ENCODE measurements around the gene KIFAP3.
A peak's percentile ranks its signal among the peaks of the same experiment; 100 is the strongest.
"Not testable (repeated sequence)": the region's sequence is repeated elsewhere in the genome, so short reads cannot be mapped to it uniquely, and the experiment has no call there.

Gene KIFAP3

DNA sequence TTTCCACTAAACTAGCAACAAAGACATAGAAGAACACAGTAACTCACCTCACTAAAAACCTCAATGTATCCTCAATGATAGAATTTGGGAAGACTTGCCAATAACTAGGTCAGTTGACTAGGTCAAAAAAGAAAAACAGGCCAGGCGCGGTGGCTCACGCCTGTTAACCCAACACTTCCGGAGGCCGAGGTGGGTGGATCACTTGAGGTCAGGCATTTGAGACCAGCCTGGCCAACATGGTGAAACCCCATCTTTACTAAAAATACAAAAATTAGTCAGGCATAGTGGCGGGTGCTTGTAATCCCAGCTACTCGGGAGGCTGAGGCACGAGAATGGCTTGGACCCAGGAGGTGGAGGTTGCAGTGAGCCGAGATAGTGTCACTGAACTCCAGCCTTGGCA, 156.3 kb downstream of the KIFAP3 start:
- not testable (repeated sequence) for DNase-seq

DNA sequence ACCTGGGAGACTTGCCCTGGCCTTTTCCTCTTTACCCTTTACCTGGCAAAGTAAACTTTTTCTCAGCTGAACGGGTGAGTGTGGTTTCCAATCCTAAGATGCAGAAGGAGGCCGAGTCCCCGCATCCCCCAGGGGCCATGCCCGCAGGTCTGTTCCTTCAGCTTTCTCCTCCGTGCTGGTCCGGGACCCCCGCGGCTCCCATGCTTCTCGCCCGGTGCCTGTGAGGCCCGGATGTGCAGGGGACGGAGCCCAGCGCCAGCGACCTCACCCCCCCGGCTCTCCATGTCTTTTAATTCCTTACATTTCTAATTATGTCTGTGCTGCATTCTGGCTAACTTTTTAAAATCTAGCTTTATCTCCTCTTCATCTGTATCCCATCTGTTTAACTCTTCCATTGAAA, 159.3 kb downstream of the KIFAP3 start:
- no peak for DNase-seq

DNA sequence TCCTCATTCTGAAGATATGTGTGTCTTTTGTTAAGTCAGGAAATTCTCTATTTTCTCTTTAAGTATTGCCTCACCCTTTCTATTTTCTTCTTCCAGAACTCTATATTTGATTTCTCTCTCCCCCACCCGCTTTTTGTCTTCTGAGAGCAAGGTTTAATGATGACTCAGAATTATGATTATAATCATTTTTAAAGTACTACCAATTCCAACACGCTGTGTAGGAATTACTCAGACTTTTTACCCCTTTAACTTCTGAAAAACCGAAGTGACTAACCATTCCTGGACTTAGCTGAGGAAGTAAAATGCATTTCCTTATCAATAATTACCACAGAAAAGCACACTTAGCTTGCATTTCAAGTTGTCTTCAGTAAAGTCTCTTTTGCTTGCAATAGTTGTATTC, 160.0 kb downstream of the KIFAP3 start:
- DNase-seq: no peak

DNA sequence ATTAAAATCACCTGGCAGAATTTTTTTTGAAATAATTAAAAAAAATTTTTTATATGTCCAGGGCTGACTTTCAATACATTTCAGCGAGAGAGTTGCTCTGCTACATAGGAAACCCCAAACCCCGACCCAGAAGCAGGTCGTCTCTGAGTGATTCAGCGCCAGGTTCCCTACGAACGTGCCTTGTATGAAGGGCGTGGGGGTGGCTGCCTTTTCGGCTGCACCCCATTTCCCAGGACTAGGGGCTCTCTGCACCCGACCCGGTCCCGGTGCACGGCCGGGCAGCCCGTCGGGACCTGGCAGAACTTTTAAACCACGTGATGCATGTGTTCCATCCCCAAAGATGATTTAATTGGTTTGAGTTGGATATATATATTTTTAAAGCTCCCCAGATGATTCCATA, 165.0 kb downstream of the KIFAP3 start:
- DNase-seq: no peak

DNA sequence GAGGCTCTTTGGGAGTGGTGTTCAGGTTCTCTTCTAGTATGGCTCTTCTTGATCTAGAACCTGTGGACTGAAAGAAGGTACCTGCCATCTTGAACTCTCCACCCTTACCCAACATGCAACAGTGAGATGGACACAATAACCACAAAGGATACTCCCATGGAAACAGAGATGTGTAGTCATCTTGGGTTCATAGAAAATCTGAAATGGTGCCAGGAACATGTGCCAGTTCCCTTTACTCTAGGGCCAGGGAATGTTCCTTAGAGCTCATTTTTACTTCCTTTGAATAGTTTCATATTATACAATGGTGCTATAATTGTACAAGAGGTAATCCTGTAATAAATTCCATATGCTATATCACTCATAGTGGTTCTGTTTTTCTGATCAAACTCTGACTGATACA, 167.6 kb downstream of the KIFAP3 start:
- no peak for DNase-seq

DNA sequence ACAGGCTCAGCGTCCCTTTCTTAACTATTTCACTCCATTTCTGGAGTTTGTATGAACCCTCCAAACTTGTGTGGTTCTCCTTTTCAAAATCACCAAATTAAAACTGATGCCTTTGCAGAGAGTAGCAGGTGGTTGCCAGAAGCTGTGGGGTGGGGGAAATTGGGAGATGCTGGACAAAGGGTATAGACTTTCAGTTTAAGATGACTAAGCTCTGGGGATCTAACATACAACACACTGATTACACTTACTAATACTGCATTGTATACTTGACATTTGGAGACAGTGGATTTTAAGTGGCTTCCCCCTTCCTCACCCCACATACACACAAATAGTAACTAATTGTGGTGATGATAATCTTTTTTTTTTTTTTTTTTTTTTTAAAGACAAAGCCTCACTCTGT, 169.7 kb downstream of the KIFAP3 start:
- DNase-seq: no peak

DNA sequence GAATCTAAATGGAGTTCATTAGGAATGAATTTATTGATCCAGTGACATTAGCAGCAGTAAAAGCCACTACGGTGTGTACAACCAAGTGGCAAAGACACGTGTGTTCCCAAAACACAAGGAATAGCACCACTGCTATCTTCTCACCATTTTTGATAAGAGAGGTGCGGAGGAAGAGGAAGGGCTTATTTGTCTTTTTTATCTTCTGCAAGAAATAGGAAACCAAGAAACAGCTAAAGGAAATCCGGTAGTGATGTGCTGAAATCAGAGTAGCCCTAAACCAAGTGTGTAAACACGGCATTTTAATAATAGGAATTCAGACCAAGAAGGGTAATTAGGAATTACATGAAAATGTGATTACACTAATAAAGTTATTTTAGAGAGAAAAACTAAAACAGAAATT, 171.7 kb downstream of the KIFAP3 start:
- no peak for DNase-seq

DNA sequence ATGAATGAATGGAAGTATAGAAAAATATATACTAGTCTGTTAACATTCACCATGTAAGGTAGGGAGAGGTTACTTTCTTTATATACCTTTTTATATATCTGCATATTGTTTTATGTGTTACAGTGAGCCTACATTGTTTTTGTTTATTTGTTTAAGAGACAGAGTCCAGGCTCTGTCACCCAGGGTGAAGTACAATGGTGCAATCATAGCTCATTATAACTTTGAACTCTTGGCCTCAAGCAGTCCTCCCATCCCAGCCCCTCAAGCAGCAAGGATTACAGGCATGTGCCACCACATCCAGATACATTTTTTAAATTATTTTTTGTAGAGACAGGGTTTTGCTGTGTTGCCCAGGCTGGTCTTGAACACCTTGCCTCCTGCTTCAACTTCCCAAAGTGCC, 173.4 kb downstream of the KIFAP3 start:
- DNase-seq: no peak

DNA sequence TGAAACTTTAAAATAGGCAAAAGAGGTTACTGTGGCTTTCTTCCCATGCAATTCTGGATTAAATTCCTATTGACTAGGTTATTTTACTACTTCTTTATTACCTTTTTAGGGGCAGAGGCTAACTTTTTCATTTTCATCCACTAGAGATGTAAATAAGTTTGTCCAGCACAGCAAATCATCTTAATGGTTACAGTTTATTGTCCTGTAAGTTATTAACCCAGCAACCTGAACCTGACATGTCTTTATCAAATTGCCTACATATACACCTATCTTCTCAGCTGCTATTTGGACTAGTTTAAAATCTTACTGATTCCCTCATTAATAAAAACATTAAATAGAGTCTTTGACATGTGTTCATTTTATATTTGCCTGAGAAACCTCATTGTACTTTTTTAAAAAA, 173.9 kb downstream of the KIFAP3 start:
- no peak for DNase-seq

DNA sequence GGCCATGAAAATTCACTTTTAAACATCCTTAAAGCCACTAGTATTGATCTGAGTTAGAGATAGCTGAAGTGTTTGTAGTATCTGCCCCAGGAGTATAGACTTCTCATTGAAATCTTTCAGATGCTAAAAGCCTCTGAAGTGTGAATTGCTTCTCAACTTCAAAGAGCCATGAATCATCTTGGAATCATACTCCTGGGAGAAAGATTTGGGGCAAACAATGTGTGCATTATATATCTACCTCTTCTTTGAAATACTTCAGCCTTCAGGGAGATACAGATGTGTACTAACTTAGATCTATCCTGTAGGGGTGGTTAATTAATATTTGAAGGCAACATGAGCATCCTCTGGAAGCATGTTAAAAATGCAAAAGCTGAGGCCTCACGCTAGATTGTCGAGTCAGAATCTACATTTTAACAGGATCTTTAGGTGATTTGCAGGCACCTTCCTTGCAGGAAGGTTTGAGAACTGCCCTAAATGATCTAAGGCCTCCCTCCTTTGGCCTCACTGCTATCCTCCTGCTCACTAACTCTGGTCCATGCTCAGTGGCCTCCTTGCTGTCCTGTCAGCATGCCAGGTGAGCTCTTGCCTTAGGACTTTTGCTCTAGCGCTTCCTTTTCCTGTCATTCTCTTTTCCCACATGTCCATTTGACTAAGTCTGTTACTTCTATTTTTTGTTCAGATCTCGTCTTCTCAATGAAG, 174.8 kb downstream of the KIFAP3 start:
- no peak for DNase-seq

DNA sequence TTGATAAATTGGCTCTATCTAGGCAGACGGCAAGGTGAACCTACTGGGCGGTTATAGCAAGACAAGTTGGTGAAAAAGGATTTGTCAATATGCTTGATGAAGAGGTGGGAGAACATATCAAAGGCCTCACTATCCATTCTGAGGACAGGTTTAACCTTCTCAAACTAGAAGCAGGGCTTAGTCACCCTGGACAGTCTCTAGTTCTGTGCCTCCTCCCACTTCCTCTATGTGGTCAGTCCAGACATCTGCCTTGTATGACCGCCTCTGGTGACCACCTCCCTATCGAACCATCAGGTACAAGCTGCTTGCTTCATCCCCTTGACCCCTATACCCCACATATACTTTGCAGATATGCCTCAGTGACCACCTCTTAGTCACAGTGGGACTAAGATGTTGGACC, 178.5 kb downstream of the KIFAP3 start:
- DNase-seq: no peak

DNA sequence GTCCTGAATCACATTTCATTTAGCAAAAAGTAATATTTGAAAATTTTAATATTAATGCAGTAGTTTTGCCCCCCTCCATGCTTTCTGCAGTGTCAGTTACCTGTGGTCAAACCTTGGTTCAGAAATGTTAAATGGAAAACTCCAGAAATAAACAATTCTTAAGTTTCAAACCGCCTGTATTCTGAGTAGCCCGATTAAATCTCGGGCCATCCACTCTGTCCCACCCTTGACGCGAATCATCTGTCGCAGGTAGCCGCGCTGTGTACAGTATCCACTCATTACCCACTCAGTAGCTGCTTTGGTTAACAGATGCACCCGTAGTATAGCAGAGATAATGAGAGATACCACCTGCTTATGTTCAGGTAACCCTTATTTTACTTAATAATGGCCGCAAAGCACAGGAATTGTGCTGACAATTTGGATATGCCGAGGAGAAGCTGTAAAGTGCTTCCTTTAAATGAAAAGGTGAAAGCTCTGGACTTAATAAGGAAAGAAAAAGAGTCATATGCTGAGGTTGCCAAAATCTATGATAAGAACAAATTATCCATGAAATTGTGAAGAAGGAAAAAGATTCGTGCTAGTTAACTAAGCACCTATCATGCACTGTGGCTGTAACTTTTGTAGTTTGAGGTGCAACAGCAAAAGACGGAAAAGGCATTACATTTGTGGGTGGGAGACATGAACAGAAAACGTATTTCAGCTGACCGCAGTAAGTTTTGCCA, 179.9 kb downstream of the KIFAP3 start:
- DNase-seq: no peak

DNA sequence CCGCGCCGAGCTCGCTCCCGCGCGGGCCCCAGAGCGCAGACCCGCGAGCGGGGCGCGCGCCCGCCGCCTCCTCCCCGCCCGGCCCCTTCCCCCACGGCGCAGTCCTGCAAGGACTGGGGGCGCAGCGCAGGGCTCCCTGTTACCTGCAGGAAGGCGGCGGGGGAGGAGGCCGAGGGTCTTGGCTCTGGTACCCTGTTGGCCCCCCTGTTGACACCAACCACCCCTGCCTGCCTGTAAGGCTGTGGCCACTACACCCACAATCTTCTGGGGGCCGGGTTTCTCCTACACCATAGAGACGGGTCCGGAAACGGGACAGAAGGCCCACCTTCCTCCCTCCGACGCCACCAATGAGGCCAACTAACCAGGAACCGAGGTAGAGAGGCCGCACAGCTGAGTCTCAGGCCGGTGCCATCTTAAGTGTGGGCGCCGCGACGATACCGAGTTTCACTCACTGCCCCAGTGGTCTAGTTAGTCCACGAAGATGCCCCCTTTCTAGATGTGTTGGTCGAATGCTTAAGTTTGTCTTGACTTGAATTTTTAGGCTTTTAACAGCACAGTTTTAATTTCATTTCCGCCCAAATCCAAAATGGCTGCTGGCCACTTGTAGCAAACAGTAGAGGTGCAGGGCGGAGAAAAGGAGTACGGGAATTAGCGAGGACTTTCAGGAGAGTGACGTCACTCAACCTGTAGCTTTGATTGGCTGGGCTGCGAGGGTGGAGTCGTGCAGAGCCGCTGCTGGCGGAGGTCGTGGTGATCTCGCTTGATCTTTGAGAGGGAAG, 180.7 kb downstream of the KIFAP3 start, which contains the start of gene SCYL3:
Gene SCYL3 (minus strand): TSS at position 252 of the 779 bp plus-strand sequence. CDS start 5,056 bp downstream, outside the sequence.
- peak; percentile 96 for DNase-seq

DNA sequence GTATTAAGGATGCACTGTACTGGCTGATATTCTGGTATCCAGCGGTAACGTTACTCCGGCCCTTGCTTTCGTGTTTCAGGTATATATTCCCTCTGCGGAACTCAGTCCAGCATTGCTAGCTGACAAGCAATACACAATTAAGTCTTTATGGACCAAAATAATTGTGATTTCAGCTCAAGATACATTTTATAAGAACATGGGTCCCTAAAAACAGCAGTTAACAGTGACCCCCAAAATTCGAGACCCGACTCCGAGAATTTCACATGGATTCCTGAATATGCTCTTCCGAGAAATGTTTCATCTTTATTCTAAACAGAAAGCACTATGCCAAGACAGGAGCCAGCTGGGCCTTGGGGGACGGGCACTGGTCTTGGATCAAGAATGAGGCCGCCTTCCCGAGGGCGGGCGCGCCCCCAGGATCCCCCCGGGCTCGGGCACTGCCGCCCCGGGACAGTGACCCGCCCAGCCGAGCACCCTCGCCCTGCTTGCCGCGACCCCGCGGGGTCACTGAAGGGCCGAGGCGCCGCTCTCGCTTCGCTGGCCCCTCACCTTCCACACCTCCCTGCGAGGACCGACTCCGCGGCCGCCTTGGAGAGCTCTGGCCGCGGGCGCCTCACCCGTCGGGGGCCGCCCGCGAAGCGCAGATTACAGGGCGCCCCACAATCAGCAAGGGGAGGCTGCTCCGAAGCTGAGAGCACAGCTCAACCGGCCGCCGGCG, 181.4 kb downstream of the KIFAP3 start:
- DNase-seq: no peak

DNA sequence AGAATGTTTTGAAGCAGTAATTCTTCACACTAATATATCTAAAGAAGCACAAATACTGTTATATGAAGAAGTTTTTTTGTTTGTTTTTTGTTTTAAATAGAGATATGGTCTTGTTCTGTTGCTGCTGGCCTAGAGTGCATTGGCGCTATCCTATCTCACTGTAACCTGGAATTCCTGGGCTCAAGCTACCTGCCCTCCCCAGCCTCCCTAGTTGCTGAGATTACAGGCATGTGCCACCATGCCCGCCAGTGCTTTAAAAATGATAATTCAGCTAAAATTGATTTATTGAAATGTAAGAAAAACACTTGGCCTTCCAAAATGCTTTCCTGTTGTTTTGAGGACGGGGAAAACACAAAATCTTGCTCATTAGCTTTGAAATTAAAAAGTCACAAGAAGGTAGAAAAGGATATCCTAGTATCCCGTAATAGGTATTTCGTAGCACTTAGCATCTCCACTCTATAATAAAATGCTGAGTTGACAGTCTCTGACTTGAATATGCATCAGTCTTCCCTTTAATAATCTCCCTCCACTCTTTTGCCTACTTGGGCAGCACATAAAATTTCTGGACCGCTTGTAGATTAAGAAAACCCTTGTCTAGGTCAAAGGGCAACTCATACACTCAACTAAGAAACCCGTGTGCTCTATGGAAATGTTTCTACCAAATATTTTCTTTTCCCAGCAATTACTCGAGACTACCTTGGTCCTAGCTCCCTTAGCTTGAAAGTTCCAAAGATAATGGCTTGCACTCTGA, 182.1 kb downstream of the KIFAP3 start:
- DNase-seq: no peak

DNA sequence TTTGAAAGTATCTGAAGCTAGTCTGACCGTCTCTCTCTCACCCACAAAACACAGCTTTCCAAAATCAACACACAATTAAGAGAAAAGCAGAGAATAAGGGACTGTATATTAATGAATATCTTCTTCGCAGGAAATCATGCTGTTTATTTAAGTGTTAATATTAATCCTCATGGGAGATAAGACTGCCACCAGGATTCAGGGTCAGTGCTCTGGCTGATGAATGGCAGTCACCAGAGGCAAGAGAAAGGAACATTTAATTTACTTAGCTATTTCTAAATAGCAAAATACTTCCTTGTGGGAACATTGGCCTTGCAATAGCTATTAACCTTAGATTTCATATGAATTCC, 183.0 kb downstream of the KIFAP3 start:
- no peak for DNase-seq

DNA sequence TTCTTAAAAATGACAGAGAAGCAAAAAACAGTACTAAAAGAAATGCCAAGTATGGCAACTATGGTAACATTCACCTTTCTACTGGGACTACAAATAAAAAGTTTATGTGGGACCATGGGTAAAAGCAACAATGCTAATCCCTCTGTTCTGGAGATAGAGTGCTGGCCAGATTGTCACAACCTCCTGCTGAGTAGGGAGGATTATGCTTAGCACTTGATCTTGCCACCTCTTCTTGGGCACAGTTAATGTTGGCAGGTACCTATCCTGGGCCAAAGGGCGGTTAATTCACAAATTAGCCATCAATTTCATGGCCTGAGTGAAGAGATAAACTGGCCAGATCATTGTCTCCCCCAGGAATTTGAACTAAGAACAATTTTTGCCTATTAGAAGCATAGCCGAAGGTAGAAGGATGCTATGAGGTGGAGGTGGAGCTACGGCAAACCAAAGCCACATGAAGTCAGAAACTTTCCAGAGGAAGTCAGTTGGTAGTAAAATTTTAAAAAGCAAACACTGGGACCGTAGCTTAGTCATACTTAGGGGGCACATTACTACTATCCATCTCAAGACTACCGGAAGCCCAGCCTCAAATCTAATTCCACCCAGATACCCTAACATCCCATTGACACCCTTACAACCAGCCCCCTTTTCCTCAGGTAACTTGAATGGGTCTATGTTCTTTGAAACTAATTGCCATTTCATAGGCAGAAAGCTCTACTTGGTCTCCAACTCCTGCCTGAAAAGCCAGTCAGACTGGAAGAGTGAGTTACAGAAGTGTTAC, 183.5 kb downstream of the KIFAP3 start:
- peak; percentile 68 for DNase-seq

DNA sequence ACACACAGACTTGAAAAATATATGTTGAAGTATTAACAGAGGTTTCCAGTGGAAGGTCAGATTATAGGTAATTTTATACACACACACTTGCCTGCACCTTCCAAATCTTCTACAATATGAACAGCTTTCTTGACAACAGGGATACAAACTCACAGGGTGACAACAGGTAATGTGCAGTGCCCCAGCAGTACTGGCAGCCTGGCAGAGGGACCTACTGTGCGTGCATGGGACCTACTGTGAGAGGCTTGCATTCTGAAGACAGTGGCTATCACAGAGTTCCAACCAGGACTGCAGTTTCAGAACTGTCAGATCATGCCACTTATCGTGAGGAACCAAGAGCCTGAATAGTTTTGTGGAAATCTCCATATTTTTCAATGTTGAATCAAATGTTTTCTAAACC, 184.6 kb downstream of the KIFAP3 start:
- no peak for DNase-seq

DNA sequence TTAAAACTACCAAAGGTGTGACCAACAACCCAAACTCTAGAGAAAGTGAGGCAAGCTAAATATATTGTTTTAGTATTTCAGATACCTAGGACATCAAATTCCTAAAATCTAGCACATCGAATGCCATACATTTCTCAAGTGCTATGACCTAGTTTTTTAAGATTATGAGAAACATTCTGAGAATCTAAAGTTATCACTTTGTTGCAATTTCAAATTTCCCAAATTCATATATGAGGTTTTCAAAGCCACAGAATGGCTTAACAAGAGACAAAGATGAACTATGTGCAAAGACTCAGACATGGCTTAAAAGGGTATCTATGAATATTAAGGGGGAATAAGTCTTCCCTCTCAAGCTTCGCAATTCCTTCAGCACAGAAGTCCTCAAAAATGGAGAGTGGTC, 187.6 kb downstream of the KIFAP3 start:
- no peak for DNase-seq

DNA sequence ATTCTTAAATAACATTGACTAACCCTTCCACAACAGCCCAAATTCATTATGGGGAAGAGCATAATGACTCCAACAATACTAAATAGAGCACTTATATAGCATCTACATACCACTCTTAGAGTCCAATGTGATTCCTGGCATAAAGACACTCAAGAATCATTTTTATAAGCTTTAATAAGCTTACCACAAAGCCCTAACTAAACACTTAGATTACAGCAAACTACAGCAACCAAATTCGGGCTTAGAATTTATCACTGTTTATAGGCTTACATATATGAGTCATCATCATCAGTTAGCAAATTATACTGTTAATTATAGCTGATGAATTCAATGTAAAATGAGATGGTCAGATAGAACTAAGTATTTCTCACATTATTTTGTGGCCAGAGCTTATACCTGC, 188.1 kb downstream of the KIFAP3 start:
- DNase-seq: no peak

DNA sequence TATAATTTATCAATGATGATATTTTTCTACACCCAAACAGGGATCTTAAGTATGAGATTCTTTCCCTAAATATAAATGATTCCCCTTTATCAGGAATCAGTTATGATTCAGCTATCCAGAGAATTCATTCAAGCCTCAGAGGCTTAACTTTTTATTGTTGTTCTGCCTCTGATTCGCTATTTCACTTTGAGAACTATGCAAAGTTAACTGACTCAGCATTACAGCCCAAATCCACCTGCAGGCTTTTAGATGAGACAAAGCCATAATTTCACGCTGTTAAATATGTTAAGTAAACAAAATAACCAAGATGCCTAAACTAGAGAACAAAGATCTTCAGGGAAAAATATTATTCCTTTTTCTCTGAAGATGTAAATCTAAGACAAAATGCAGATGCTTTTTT, 189.3 kb downstream of the KIFAP3 start:
- DNase-seq: no peak

DNA sequence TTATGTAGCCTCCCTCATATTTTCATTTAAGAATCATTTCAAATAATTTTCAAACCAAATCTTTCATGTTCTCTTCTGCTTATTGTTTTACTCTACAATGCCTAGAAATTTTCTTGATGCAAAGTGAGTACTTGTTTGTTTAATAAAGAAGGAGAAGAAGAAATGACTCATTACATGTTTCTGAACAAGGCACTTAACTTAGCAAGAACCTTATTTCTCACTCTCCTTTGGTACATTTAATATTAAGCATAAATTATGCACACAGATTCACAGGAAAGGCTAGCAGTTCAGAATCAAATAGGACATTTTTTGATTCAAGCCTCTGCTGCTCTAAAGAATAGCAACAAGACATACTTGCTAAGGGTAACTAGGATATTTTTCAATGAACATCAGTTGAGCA, 189.9 kb downstream of the KIFAP3 start:
- DNase-seq: no peak
